HepG2 (cell line): ENCODE measurements around the gene SNURF. TPM values are rescaled to one million over a fixed set of nuclear protein-coding genes. Genes with fewer than 3 reads are reported as not detected.
A peak's percentile ranks its signal among the peaks of the same experiment; 100 is the strongest.

Experiments used
- ATAC-seq: fragments of 200-7000 bp; cut with Tn5 transposase; 3 replicates; pipeline ENCODE4 v1.9.1; 2020; ENCODE audit warnings: mild to moderate bottlenecking, moderate library complexity
- BruUV-seq: library from RNA; stranded (reverse); fragments of 400-500 nt; replicated peaks from 2 replicates; lab custom pipeline; 2021; lab: Mats Ljungman, UMichigan
- CTCF ChIA-PET: fragments of 300-600 bp; formaldehyde crosslinking; extraction: SDS; loops from one replicate; lab custom pipeline; 2021; ENCODE audit warnings: low total read pairs, inconsistent platforms, low intra/inter-chr PET ratio; lab: Yijun Ruan, JAX
- POLR2A ChIA-PET: fragments of 350-600 bp; sonication (Branson Sonifier 250); formaldehyde crosslinking; loops from one replicate; lab custom pipeline; 2020; ENCODE audit warnings: antibody characterized with exemption, inconsistent platforms; lab: Yijun Ruan, JAX
- DNase-seq: peaks from one replicate; pipeline ENCODE4 v3.0.0-alpha.2; 2015; ENCODE audit warnings: low spot score
- FAIRE-seq: peaks from 3 replicates; lab custom pipeline; 2011; peaks lifted over from hg19 to GRCh38; lab: Jason Lieb, UNC
- H2AFZ ChIP-seq: one replicate; pipeline ENCODE4 v1.6.1; 2011; ENCODE audit warnings: low read length, inconsistent platforms
- H3K27ac ChIP-seq: fragments of 300-600 bp; 3 replicates; pipeline ENCODE4 v1.8.0; 2011; ENCODE audit warnings: mixed run types, mild to moderate bottlenecking, mixed read lengths, low read length, inconsistent platforms; ENCODE audit not compliant: insufficient read depth; ENCODE audit errors: extremely low read length
- H3K27me3 ChIP-seq, 2 experiments: fragments of 200-600 bp in 1 of 2; 2 replicates in 1 of 2; 3 replicates in 1 of 2; pipeline versions ENCODE4 v1.6.0 to v1.8.0; 2011; ENCODE audit warnings: low read length in 2 of 2, mild to moderate bottlenecking in 2 of 2, moderate library complexity in 2 of 2, inconsistent platforms in 1 of 2; ENCODE audit not compliant: insufficient read depth in 2 of 2, control insufficient read depth in 1 of 2
- H3K36me3 ChIP-seq, 2 experiments: fragments of 200-600 bp in 1 of 2; replicated peaks in 1 of 2; 2 replicates in 1 of 2; 3 replicates in 1 of 2; pipeline versions ENCODE4 v1.5.1 to v1.8.0; 2011; ENCODE audit warnings: low read length in 2 of 2, inconsistent platforms in 1 of 2; ENCODE audit not compliant: insufficient read depth in 2 of 2, control insufficient read depth in 1 of 2
- H3K4me1 ChIP-seq: 2 replicates; pipeline ENCODE4 v1.5.1; 2012; ENCODE audit warnings: low read length, inconsistent platforms; ENCODE audit not compliant: insufficient read depth
- H3K4me2 ChIP-seq: 2 replicates; pipeline ENCODE4 v1.6.0; 2011; ENCODE audit warnings: low read depth, low read length, inconsistent platforms
- H3K4me3 ChIP-seq, 3 experiments: fragments of 200-600 bp in 1 of 3; sonication (generic), shearing (Covaris generic) in 1 of 3; replicated peaks in 1 of 3; 2 replicates each; pipeline ENCODE4 v1.5.1; 2011 to 2016; ENCODE audit warnings: low read length in 3 of 3, inconsistent platforms in 2 of 3, low read depth in 2 of 3, mild to moderate bottlenecking in 2 of 3, control low read depth in 1 of 3, mixed read lengths in 1 of 3; ENCODE audit not compliant: insufficient read depth in 1 of 3
- H3K79me2 ChIP-seq: one replicate; pipeline ENCODE4 v1.6.1; 2011; ENCODE audit warnings: low read length, inconsistent platforms; ENCODE audit not compliant: insufficient read depth
- H3K9ac ChIP-seq: 2 replicates; pipeline ENCODE4 v1.6.0; 2011; ENCODE audit warnings: mild to moderate bottlenecking, low read depth, low read length, inconsistent platforms; ENCODE audit not compliant: insufficient read depth
- H3K9me3 ChIP-seq: 2 replicates; pipeline ENCODE4 v1.5.1; 2012; ENCODE audit warnings: mild to moderate bottlenecking, low read length
- H4K20me1 ChIP-seq: 2 replicates; pipeline ENCODE4 v1.6.0; 2011; ENCODE audit warnings: inconsistent platforms, mild to moderate bottlenecking, low read length, moderate library complexity; ENCODE audit not compliant: insufficient read depth
- AGO2 ChIP-seq: fragments of 200-400 bp; formaldehyde crosslinking; optimal IDR thresholded peaks from 2 replicates; pipeline ENCODE3; 2017; ENCODE audit warnings: mild to moderate bottlenecking, low read depth, low read length, moderate library complexity
- FOXK2 ChIP-seq: fragments of 450-650 bp; IDR thresholded peaks from 2 replicates; pipeline ENCODE4 v1.6.1; 2016
- KLF6 ChIP-seq: IDR thresholded peaks from 2 replicates; pipeline ENCODE4 v1.8.0; 2016; ENCODE audit warnings: missing biosample characterization, missing genetic modification reagents
- MAFK ChIP-seq, 2 experiments: IDR thresholded peaks in 1 of 2; conservative IDR thresholded peaks in 1 of 2; 2 replicates each; pipeline ENCODE4 v1.6.1; 2011; ENCODE audit warnings: improper control_type of control experiment in 2 of 2, low read length in 2 of 2
- SP140L ChIP-seq: sonication (generic); formaldehyde crosslinking; IDR thresholded peaks from 2 replicates; pipeline ENCODE4 v1.4.0; 2020; ENCODE audit warnings: missing genetic modification reagents, borderline replicate concordance
- SRF ChIP-seq: IDR thresholded peaks from 2 replicates; pipeline ENCODE4 v1.6.1; 2011; ENCODE audit warnings: mild to moderate bottlenecking, low read depth, low read length, moderate library complexity
- ZBTB3 ChIP-seq: sonication (generic); formaldehyde crosslinking; IDR thresholded peaks from 2 replicates; pipeline ENCODE4 v1.4.0; 2020; ENCODE audit warnings: low read depth, mild to moderate bottlenecking, moderate library complexity, missing genetic modification reagents, borderline replicate concordance
- ZFP36L2 ChIP-seq: sonication (generic); formaldehyde crosslinking; IDR thresholded peaks from 2 replicates; pipeline ENCODE4 v1.4.0; 2020; ENCODE audit warnings: missing genetic modification reagents
- ZNF558 ChIP-seq: sonication (generic); formaldehyde crosslinking; IDR thresholded peaks from 2 replicates; pipeline ENCODE4 v1.9.0; 2022; ENCODE audit warnings: mild to moderate bottlenecking, missing genetic modification reagents, borderline replicate concordance
- ZNF614 ChIP-seq: IDR thresholded peaks from 2 replicates; pipeline ENCODE4 v1.6.1; 2018; ENCODE audit warnings: missing biosample characterization, missing genetic modification reagents, inconsistent platforms, borderline replicate concordance
- WGBS: methylation state at CpG from one replicate; pipeline ENCODE4 v1.1.6; 2017; ENCODE audit warnings: low lambda C conversion rate; 5-methylcytosine and 5-hydroxymethylcytosine counted together
- in situ Hi-C: cut with HindIII; loops from 2 replicates; pipeline ENCODE4 v1.10.0; 2017; ENCODE audit warnings: low pct_unique_long_range_greater_than_20kb; ENCODE audit not compliant: extremely low pct_ligation_motif_present
- intact Hi-C: fragments of 100-400 bp; cut with micrococcal nuclease; formaldehyde crosslinking; loops from one replicate; pipeline ENCODE4 v1.10.0; 2022; ENCODE audit not compliant: unreplicated experiment
- polyA plus RNA-seq, 8 experiments: library from polyadenylated mRNA; depleted of rRNA in 3 of 8; stranded (reverse) in 7 of 8; unstranded in 1 of 8; fragments of >200 nt; fragmentation: Illumina TruSeq in 4 of 8; extraction: Trizol in 4 of 8; gene quantifications; 2 replicates each; pipeline versions ENCODE4 v1.2.1 to v1.2.3, GENCODE V29; 2011 to 2016; ENCODE audit warnings: low read depth in 4 of 8, missing spikeins in 1 of 8, mixed read lengths in 1 of 8; ENCODE audit not compliant: insufficient read depth in 1 of 8
- total RNA-seq, 5 experiments: library from RNA; depleted of rRNA; stranded (reverse); fragments of >200 nt; fragmentation: Illumina TruSeq; extraction: Trizol; gene quantifications; 2 replicates each; pipeline ENCODE4 v1.2.3, GENCODE V29; 2016; ENCODE audit warnings: low read depth in 1 of 5
- TF ChIP-seq, protein P1 (sequence below): sonication (generic); formaldehyde crosslinking; IDR thresholded peaks from 2 replicates; pipeline ENCODE4 v1.4.0; 2020; ENCODE audit warnings: missing genetic modification reagents

Gene SNURF
- total and polyA plus RNA-seq, 2 of the 13 experiments (the other 11 are each of a cell fraction or from before 2014, with no cell fraction given): 2.1 to 7.6 TPM

DNA sequence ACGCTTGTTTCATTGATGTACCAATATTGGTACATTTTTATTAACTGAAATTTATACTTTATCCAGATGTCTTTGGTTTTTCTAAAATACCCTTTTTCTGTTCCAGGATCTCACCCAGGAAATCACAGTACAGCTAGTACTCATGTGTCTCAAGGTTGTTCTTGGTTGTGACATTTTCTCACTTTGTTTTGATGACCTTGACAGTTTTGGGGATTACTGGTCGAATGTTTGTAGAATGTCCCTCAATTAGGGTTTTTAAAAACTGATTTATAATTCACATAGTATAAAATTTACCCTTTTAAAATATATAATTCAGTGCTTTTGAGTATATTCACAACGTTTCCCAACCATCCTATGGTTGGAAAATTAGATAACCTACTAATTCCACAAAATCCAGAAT, 6.3 kb upstream of the SNURF start:
- CTCF ChIA-PET: no interaction called here
- no peak overlapping the region for H3K27ac ChIP-seq
- TF ChIP-seq MAFK (conservative IDR thresholded peaks at IDR 0.05 in 1 of 2, IDR thresholded peaks at IDR 0.05 in 1 of 2; ENCODE audit: low read length in 2 of 2): peak; percentile 62 to 66
- TF ChIP-seq SRF: no peak
- TF ChIP-seq ZFP36L2 (CRISPR knock-in tag): no peak
- peaks cover 35% of the 10 kb centered on the region for H3K4me1 ChIP-seq
- no peaks in the 10 kb centered on the region for H3K79me2 ChIP-seq
- in situ Hi-C loops (no loop called here), intact Hi-C loops (no loop called here)
- no peaks in the 10 kb centered on the region for H3K36me3 ChIP-seq
- POLR2A ChIA-PET: no interaction called here
- H2AFZ ChIP-seq: no peak overlapping the region
- DNase-seq: no peak
- FAIRE-seq: no peak
- H3K4me3 ChIP-seq: no peak overlapping the region
- H3K9me3 ChIP-seq: peaks cover 14% of the 10 kb centered on the region
- no peak for ATAC-seq
- H3K9ac ChIP-seq: no peak overlapping the region
- no TSS peak for BruUV-seq
- H3K4me2 ChIP-seq: no peak overlapping the region
- no peaks in the 10 kb centered on the region for H3K27me3 ChIP-seq
- 37% methylated on average over 3 of the region's 3 CpGs for WGBS
- no peaks in the 10 kb centered on the region for H4K20me1 ChIP-seq

DNA sequence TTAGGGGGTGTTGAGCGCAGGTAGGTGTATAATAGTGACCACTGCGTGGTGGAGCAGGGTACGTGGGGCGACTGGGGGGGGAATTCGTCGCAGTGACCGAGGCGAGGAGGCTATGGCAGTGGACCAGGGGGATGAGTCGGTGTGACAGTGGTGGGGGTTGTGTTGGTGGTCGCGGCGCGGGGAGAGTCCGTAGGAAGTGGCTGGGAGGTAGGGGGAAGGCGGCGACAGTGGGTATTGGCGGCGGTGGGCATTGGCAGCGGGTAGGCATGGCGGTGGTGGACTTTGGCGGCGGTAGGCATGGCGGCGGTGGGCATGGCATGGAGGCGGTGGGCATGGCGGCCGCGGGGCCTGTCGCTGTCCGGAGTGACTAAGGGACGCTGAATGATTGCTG, 739 bp downstream of the SNURF start:
- Histone ChIP-seq H3K9ac (peak overlapping the region; percentile 84), H3K36me3 (no peaks in the 10 kb centered on the region), H3K4me1 (peaks cover 37% of the 10 kb centered on the region), H3K27me3 (no peaks in the 10 kb centered on the region; a peak in 1 of 5 replicates), H3K79me2 (peaks cover 55% of the 10 kb centered on the region), H3K4me3 (peak overlapping the region; percentile 82 to 96 (median 90)), H2AFZ (no peak overlapping the region), H3K9me3 (peaks cover 37% of the 10 kb centered on the region), H3K27ac (peak overlapping the region; percentile 76), H4K20me1 (peaks cover 12% of the 10 kb centered on the region; the same call in 1 of the 2 replicates), H3K4me2 (peak overlapping the region; percentile 75)
- DNase-seq (no peak), ATAC-seq (peak; percentile 16), FAIRE-seq (no peak)
- no TSS peak for BruUV-seq
- WGBS: 56% methylated on average over 31 of the region's 31 CpGs
- intact Hi-C loops (loop anchor here (2.0 to 5.0 kb wide), 2 partner anchors 33 to 53 kb away; no protein-coding TSS in a partner anchor), in situ Hi-C loops (no loop called here)
- CTCF ChIA-PET: no interaction called here
- POLR2A ChIA-PET: interaction anchor here (0.8 to 1.2 kb wide), 6 partner anchors 11 to 51 kb away, joined by 3 to 4 read pairs (median 4); no protein-coding TSS in a partner anchor
- no peak for TF ChIP-seq ZNF558 (CRISPR knock-in tag)
- TF ChIP-seq ZNF614 (CRISPR knock-in tag): no peak
- TF ChIP-seq FOXK2: no peak
- no peak for TF ChIP-seq ZBTB3 (CRISPR knock-in tag)
- TF ChIP-seq, protein P1, sequence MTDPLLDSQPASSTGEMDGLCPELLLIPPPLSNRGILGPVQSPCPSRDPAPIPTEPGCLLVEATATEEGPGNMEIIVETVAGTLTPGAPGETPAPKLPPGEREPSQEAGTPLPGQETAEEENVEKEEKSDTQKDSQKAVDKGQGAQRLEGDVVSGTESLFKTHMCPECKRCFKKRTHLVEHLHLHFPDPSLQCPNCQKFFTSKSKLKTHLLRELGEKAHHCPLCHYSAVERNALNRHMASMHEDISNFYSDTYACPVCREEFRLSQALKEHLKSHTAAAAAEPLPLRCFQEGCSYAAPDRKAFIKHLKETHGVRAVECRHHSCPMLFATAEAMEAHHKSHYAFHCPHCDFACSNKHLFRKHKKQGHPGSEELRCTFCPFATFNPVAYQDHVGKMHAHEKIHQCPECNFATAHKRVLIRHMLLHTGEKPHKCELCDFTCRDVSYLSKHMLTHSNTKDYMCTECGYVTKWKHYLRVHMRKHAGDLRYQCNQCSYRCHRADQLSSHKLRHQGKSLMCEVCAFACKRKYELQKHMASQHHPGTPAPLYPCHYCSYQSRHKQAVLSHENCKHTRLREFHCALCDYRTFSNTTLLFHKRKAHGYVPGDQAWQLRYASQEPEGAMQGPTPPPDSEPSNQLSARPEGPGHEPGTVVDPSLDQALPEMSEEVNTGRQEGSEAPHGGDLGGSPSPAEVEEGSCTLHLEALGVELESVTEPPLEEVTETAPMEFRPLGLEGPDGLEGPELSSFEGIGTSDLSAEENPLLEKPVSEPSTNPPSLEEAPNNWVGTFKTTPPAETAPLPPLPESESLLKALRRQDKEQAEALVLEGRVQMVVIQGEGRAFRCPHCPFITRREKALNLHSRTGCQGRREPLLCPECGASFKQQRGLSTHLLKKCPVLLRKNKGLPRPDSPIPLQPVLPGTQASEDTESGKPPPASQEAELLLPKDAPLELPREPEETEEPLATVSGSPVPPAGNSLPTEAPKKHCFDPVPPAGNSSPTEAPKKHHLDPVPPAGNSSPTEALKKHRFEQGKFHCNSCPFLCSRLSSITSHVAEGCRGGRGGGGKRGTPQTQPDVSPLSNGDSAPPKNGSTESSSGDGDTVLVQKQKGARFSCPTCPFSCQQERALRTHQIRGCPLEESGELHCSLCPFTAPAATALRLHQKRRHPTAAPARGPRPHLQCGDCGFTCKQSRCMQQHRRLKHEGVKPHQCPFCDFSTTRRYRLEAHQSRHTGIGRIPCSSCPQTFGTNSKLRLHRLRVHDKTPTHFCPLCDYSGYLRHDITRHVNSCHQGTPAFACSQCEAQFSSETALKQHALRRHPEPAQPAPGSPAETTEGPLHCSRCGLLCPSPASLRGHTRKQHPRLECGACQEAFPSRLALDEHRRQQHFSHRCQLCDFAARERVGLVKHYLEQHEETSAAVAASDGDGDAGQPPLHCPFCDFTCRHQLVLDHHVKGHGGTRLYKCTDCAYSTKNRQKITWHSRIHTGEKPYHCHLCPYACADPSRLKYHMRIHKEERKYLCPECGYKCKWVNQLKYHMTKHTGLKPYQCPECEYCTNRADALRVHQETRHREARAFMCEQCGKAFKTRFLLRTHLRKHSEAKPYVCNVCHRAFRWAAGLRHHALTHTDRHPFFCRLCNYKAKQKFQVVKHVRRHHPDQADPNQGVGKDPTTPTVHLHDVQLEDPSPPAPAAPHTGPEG (CRISPR knock-in tag): no peak
- peak; percentile 71 for TF ChIP-seq AGO2
- no peak for TF ChIP-seq KLF6
- TF ChIP-seq SP140L (CRISPR knock-in tag): no peak
